AG04450 (cell line): Measurements from ENCODE around the gene STARD13. TPM values are rescaled to one million over a fixed set of nuclear protein-coding genes. Genes with fewer than 3 reads are reported as not detected.

Source experiments
- CTCF ChIA-PET: fragments of 300-600, 350-600 bp; formaldehyde crosslinking; extraction: SDS; loops from one replicate; lab custom pipeline; 2022; ENCODE audit warnings: antibody characterized with exemption, inconsistent platforms; lab: Charles Lee
- POLR2A ChIA-PET: fragments of 350-600 bp; formaldehyde crosslinking; extraction: SDS; loops from one replicate; lab custom pipeline; 2021; ENCODE audit warnings: antibody characterized with exemption, inconsistent platforms; lab: Yijun Ruan, JAX
- DNase-seq: peaks from one replicate; pipeline ENCODE4 v3.0.0-alpha.2; 2011; ENCODE audit warnings: low read depth, low spot score
- H3K27ac ChIP-seq: one replicate; pipeline ENCODE4 v1.5.1; 2012; ENCODE audit warnings: low read depth, low read length, control low read depth
- H3K27me3 ChIP-seq: one replicate; pipeline ENCODE4 v1.6.0; 2012; ENCODE audit warnings: low read length; ENCODE audit not compliant: control insufficient read depth, insufficient read depth
- H3K4me3 ChIP-seq: 2 replicates; pipeline ENCODE4 v1.5.1; 2011; ENCODE audit warnings: mild to moderate bottlenecking, low read depth, low read length, control low read depth
- H3K9me3 ChIP-seq: 2 replicates; pipeline ENCODE4 v1.5.1; 2012; ENCODE audit warnings: low read length; ENCODE audit not compliant: control insufficient read depth, insufficient read depth
- polyA plus RNA-seq: library from polyadenylated mRNA; depleted of rRNA; stranded (reverse); fragments of >200 nt; gene quantifications from 2 replicates; pipeline ENCODE4 v1.2.3, GENCODE V29; 2011
- TF ChIP-seq, protein P1 (sequence below): IDR thresholded peaks from 2 replicates; pipeline ENCODE4 v1.5.1; 2011; ENCODE audit warnings: low read depth, low read length, control low read depth, inconsistent platforms

STARD13 gene
- polyA plus RNA-seq, 1 experiment, result 27.7 TPM

DNA sequence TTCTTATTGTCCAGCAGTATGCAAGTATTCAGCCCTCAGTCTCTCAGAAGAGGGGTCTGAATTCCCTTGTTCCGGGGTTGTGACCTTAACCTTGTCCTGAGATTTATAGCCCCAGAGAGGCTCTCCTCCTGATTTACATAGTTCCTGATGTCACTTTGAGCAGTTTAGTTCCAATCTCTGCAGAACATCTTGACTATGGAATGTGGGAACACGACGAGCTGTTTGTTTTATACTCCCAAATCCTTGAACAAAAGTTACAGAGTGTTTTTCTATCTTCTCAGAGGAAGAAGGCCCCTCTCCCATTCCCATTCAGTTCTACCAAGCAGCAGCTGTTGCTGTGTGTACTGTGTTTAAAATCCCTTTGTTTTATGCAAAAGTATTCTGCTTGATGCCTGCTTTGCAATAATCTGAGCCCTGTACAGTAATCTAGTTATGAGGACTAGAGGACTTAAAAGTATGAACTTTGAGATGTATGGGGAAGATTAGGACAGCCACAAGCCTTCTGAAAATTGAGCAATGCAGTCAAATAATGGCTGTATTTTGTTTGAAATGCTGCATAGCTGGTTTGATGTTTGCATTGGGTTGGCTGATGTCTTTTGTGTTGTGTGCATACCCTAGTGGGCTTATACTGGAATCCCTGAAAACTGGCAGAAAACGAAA is 194.7 kb downstream of the STARD13 start:
- POLR2A ChIA-PET, result no interaction called here
- CTCF ChIA-PET, result no interaction called here
- TF ChIP-seq, protein P1, sequence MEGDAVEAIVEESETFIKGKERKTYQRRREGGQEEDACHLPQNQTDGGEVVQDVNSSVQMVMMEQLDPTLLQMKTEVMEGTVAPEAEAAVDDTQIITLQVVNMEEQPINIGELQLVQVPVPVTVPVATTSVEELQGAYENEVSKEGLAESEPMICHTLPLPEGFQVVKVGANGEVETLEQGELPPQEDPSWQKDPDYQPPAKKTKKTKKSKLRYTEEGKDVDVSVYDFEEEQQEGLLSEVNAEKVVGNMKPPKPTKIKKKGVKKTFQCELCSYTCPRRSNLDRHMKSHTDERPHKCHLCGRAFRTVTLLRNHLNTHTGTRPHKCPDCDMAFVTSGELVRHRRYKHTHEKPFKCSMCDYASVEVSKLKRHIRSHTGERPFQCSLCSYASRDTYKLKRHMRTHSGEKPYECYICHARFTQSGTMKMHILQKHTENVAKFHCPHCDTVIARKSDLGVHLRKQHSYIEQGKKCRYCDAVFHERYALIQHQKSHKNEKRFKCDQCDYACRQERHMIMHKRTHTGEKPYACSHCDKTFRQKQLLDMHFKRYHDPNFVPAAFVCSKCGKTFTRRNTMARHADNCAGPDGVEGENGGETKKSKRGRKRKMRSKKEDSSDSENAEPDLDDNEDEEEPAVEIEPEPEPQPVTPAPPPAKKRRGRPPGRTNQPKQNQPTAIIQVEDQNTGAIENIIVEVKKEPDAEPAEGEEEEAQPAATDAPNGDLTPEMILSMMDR, result no peak
- H3K27me3 ChIP-seq, result no peaks in the 10 kb centered on the region
- no peak for DNase-seq
- H3K27ac ChIP-seq, result no peak overlapping the region
- H3K9me3 ChIP-seq, result no peaks in the 10 kb centered on the region
- no peak overlapping the region for H3K4me3 ChIP-seq

- TF ChIP-seq, protein P1, result no peak
- H3K9me3 ChIP-seq, result no peaks in the 10 kb centered on the region
- H3K27me3 ChIP-seq, result no peaks in the 10 kb centered on the region
- CTCF ChIA-PET, result no interaction called here
- H3K27ac ChIP-seq, result no peak overlapping the region
- H3K4me3 ChIP-seq, result no peak overlapping the region
- POLR2A ChIA-PET, result no interaction called here
- DNase-seq, result no peak
These were observed 196.2 kb downstream of the STARD13 start for GRCh38 chr13:33089311-33089710.

GRCh38 chr13:33087790-33088189 is 197.8 kb downstream of the STARD13 start:
- CTCF ChIA-PET, result no interaction called here
- Histone ChIP-seq H3K27me3 (no peaks in the 10 kb centered on the region), H3K9me3 (no peaks in the 10 kb centered on the region), H3K27ac (no peak overlapping the region), H3K4me3 (no peak overlapping the region)
- no peak for DNase-seq
- POLR2A ChIA-PET, result no interaction called here
- TF ChIP-seq, protein P1, result no peak

- no peak for DNase-seq
- TF ChIP-seq, protein P1, result no peak
- H3K27me3 ChIP-seq, result no peaks in the 10 kb centered on the region
- POLR2A ChIA-PET, result no interaction called here
- CTCF ChIA-PET, result no interaction called here
- H3K9me3 ChIP-seq, result no peaks in the 10 kb centered on the region
- H3K4me3 ChIP-seq, result no peak overlapping the region
- no peak overlapping the region for H3K27ac ChIP-seq
These were observed 198.5 kb downstream of the STARD13 start for GRCh38 chr13:33087091-33087490.

GRCh38 chr13:33083054-33083453 is 202.5 kb downstream of the STARD13 start:
- POLR2A ChIA-PET, result no interaction called here
- CTCF ChIA-PET, result no interaction called here
- no peaks in the 10 kb centered on the region for H3K27me3 ChIP-seq
- H3K9me3 ChIP-seq, result no peaks in the 10 kb centered on the region
- TF ChIP-seq, protein P1, result no peak
- DNase-seq, result no peak
- H3K27ac ChIP-seq, result no peak overlapping the region
- H3K4me3 ChIP-seq, result no peak overlapping the region
